Endodermal cell (in vitro differentiated cells): ENCODE data around the gene WFDC2. TPM values are rescaled to one million over a fixed set of nuclear protein-coding genes. Genes with fewer than 3 reads are reported as not detected.
A peak's percentile ranks its signal among the peaks of the same experiment; 100 is the strongest.

Source experiments
- DNase-seq: peaks from one replicate; pipeline ENCODE4 v3.0.0-alpha.2; 2017
- H3K27ac ChIP-seq: 2 replicates; pipeline ENCODE4 v1.5.1; 2013; ENCODE audit warnings: mild to moderate bottlenecking, low read depth, low read length, moderate library complexity
- H3K27me3 ChIP-seq: 2 replicates; pipeline ENCODE4 v1.6.1; 2013; ENCODE audit warnings: mild to moderate bottlenecking, low read length, moderate library complexity; ENCODE audit not compliant: insufficient read depth, control insufficient read depth, poor library complexity, severe bottlenecking
- H3K36me3 ChIP-seq: 2 replicates; pipeline ENCODE4 v1.7.0; 2013; ENCODE audit warnings: mild to moderate bottlenecking, low read length, moderate library complexity; ENCODE audit not compliant: control insufficient read depth, insufficient read depth
- H3K4me1 ChIP-seq: one replicate; pipeline ENCODE4 v1.7.0; 2013; ENCODE audit warnings: low read length; ENCODE audit not compliant: control insufficient read depth, insufficient read depth
- H3K4me3 ChIP-seq: 2 replicates; pipeline ENCODE4 v1.5.1; 2013; ENCODE audit warnings: mild to moderate bottlenecking, low read length, moderate library complexity
- H3K9ac ChIP-seq: 2 replicates; pipeline ENCODE4 v1.6.1; 2013; ENCODE audit warnings: mild to moderate bottlenecking, low read length, moderate library complexity; ENCODE audit not compliant: poor library complexity, severe bottlenecking; ENCODE audit errors: extremely low read depth
- H3K9me3 ChIP-seq: 2 replicates; pipeline ENCODE4 v1.6.1; 2013; ENCODE audit warnings: mild to moderate bottlenecking, low read length, moderate library complexity; ENCODE audit not compliant: control insufficient read depth
- H3K27ac Mint-ChIP-seq: 2 replicates; pipeline ENCODE4 v1.8.0; 2020; ENCODE audit warnings: mixed read lengths
- H3K27me3 Mint-ChIP-seq: 2 replicates; pipeline ENCODE4 v1.8.0; 2021; ENCODE audit warnings: mild to moderate bottlenecking, mixed read lengths; ENCODE audit not compliant: insufficient read depth
- H3K36me3 Mint-ChIP-seq: 2 replicates; pipeline ENCODE4 v1.8.0; 2020; ENCODE audit warnings: low read depth, mixed read lengths
- H3K4me1 Mint-ChIP-seq: 2 replicates; pipeline ENCODE4 v1.8.0; 2020; ENCODE audit warnings: mixed read lengths
- H3K4me3 Mint-ChIP-seq: 2 replicates; pipeline ENCODE4 v1.8.0; 2020; ENCODE audit warnings: mild to moderate bottlenecking, moderate library complexity, mixed read lengths
- H3K9me3 Mint-ChIP-seq: 2 replicates; pipeline ENCODE4 v1.8.0; 2020; ENCODE audit warnings: mild to moderate bottlenecking, mixed read lengths
- WGBS, 2 experiments: methylation state at CpG; one replicate each; pipeline versions ENCODE4 v1.1.5 to v1.1.7; 2013; ENCODE audit warnings: missing lambda C conversion rate in 2 of 2, mixed read lengths in 1 of 2; ENCODE audit not compliant: insufficient coverage in 1 of 2, insufficient read length in 1 of 2; 5-methylcytosine and 5-hydroxymethylcytosine counted together
- total RNA-seq, 2 donors: library from RNA; stranded (reverse); fragmentation: NEBNext Ultra II Directional in 1 of 2; extraction: Animal tissue kit (Norgen Biotek cat#: 25700) in 1 of 2; gene quantifications; 2 replicates in 1 of 2; 3 replicates in 1 of 2; pipeline ENCODE4 v1.2.1, GENCODE V29; 2021
- TF ChIP-seq, protein P1 (sequence below): fragments of 200-600 bp; sonication (generic); conservative IDR thresholded peaks from 2 replicates; pipeline ENCODE4 v1.5.0; 2021; ENCODE audit warnings: antibody characterized with exemption, mild to moderate bottlenecking

Gene WFDC2
- total RNA-seq, 2 donors from 2014 or later, result 304 to 580 TPM

GRCh38 chr20:45462711-45463509 lies 6.6 kb upstream of the WFDC2 start:
- peaks cover 52% of the 10 kb centered on the region for H3K27me3 ChIP-seq
- TF ChIP-seq, protein P1, sequence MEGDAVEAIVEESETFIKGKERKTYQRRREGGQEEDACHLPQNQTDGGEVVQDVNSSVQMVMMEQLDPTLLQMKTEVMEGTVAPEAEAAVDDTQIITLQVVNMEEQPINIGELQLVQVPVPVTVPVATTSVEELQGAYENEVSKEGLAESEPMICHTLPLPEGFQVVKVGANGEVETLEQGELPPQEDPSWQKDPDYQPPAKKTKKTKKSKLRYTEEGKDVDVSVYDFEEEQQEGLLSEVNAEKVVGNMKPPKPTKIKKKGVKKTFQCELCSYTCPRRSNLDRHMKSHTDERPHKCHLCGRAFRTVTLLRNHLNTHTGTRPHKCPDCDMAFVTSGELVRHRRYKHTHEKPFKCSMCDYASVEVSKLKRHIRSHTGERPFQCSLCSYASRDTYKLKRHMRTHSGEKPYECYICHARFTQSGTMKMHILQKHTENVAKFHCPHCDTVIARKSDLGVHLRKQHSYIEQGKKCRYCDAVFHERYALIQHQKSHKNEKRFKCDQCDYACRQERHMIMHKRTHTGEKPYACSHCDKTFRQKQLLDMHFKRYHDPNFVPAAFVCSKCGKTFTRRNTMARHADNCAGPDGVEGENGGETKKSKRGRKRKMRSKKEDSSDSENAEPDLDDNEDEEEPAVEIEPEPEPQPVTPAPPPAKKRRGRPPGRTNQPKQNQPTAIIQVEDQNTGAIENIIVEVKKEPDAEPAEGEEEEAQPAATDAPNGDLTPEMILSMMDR, result peak; percentile 46
- Mint-ChIP-seq H3K4me1 (peaks cover 13% of the 10 kb centered on the region), H3K27ac (no peak overlapping the region), H3K4me3 (no peak overlapping the region), H3K9me3 (no peaks in the 10 kb centered on the region), H3K27me3 (peaks cover 17% of the 10 kb centered on the region), H3K36me3 (no peaks in the 10 kb centered on the region)
- no peak overlapping the region for H3K27ac ChIP-seq
- no peaks in the 10 kb centered on the region for H3K9me3 ChIP-seq
- WGBS, 2 experiments, result 87 to 100% methylated on average over 3 to 6 of the region's 6 CpGs
- no peaks in the 10 kb centered on the region for H3K36me3 ChIP-seq
- H3K4me1 ChIP-seq, result peaks cover 9% of the 10 kb centered on the region
- DNase-seq, result peak; percentile 72
- no peak overlapping the region for H3K9ac ChIP-seq
- peak overlapping the region; percentile 8 for H3K4me3 ChIP-seq

GRCh38 chr20:45463709-45464108 lies 5.8 kb upstream of the WFDC2 start:
- peaks cover 17% of the 10 kb centered on the region for H3K27me3 Mint-ChIP-seq
- no peak overlapping the region for H3K27ac ChIP-seq
- H3K4me3 ChIP-seq, result no peak overlapping the region
- peaks cover 21% of the 10 kb centered on the region for H3K4me1 Mint-ChIP-seq
- H3K4me3 Mint-ChIP-seq, result no peak overlapping the region
- no peak for DNase-seq
- TF ChIP-seq, protein P1, result no peak
- H3K4me1 ChIP-seq, result peaks cover 13% of the 10 kb centered on the region
- H3K36me3 ChIP-seq, result no peaks in the 10 kb centered on the region
- H3K9me3 Mint-ChIP-seq, result no peaks in the 10 kb centered on the region
- no peaks in the 10 kb centered on the region for H3K9me3 ChIP-seq
- 64% methylated on average over 4 of the region's 4 CpGs; no CpG with 5 or more reads in 1 of the 2 experiments for WGBS, 2 experiments
- no peak overlapping the region for H3K9ac ChIP-seq
- no peak overlapping the region for H3K27ac Mint-ChIP-seq
- H3K36me3 Mint-ChIP-seq, result no peaks in the 10 kb centered on the region
- peaks cover 52% of the 10 kb centered on the region for H3K27me3 ChIP-seq

DNA sequence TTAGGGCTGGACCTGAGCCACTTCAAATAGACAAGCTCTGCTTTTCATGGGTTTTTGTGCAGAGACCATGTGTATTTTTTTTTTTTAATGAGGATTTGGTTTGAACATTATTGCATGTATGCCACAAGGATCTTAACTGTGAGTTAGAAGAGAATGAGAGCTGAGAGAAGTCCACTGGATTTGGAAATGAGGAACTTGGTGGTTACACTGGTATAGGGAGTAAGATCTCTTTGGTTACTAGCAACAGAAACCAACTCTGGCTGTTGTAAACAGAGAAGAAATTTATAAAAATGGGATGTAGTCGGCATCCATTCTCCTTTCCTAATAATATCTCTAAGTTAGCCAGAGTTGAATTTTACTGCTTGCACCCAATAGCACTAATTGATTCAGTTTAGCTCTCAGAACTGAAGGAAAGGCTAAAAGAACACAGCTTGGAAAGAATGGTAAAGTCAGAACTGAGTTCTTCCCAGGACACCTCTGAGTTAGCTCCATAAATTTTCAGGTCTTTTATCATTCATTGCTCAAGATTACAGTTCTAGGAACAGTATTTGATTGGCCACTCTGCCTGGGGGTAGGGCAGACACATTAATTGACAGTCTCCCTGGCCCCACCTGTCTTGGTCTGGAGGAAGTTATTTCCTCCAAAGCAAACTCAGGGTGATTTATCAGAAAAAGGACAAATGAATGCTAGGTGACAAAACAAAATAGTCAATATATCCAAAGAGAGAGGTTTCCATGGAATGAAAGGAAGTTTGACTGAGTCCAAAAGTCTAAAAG lies 3.9 kb upstream of the WFDC2 start:
- Mint-ChIP-seq H3K27ac (no peak overlapping the region), H3K4me3 (no peak overlapping the region), H3K27me3 (peaks cover 11% of the 10 kb centered on the region), H3K9me3 (no peaks in the 10 kb centered on the region), H3K4me1 (peaks cover 26% of the 10 kb centered on the region), H3K36me3 (no peaks in the 10 kb centered on the region)
- H3K27me3 ChIP-seq, result peaks cover 45% of the 10 kb centered on the region
- TF ChIP-seq, protein P1, result no peak
- H3K4me1 ChIP-seq, result peaks cover 17% of the 10 kb centered on the region
- H3K9me3 ChIP-seq, result no peaks in the 10 kb centered on the region
- DNase-seq, result peak; percentile 41
- no peak overlapping the region for H3K4me3 ChIP-seq
- no CpG with 5 or more reads among the region's 1 CpG for WGBS, 2 experiments
- H3K27ac ChIP-seq, result no peak overlapping the region
- no peak overlapping the region for H3K9ac ChIP-seq
- H3K36me3 ChIP-seq, result no peaks in the 10 kb centered on the region
